PC-3 (cell line): ENCODE results near the gene PATL1. TPM values are rescaled to one million over a fixed set of nuclear protein-coding genes. Genes with fewer than 3 reads are reported as not detected.

Experiments used
- ATAC-seq: fragments of 200-7000 bp; cut with Tn5 transposase; 2 replicates; pipeline ENCODE4 v1.9.1; 2020; ENCODE audit warnings: mild to moderate bottlenecking, moderate library complexity
- BruUV-seq: library from RNA; stranded (reverse); fragments of 400-500 nt; replicated peaks from 2 replicates; lab custom pipeline; 2021; lab: Mats Ljungman, UMichigan
- CTCF ChIA-PET: fragments of 300-600 bp; sonication (Branson Sonifier 250); formaldehyde crosslinking; loops from one replicate; lab custom pipeline; 2022; ENCODE audit warnings: antibody characterized with exemption; lab: Charles Lee
- POLR2A ChIA-PET: fragments of 300-600 bp; sonication (Branson Sonifier 250); formaldehyde crosslinking; loops from one replicate; lab custom pipeline; 2022; ENCODE audit warnings: antibody characterized with exemption; ENCODE audit not compliant: unreplicated experiment; lab: Charles Lee
- DNase-seq: peaks from one replicate; pipeline ENCODE4 v3.0.0-alpha.2; 2015
- H2AFZ ChIP-seq: fragments of 300-600 bp; sonication (generic); 2 replicates; pipeline ENCODE4 v1.6.0; 2016; ENCODE audit warnings: antibody characterized with exemption, low read length
- H3F3A ChIP-seq: fragments of 300-600 bp; sonication (generic); one replicate; pipeline ENCODE4 v1.6.0; 2017; ENCODE audit warnings: antibody characterized with exemption, low read length, control low read depth, mild to moderate bottlenecking; ENCODE audit not compliant: unreplicated experiment
- H3K27ac ChIP-seq: fragments of 300-600 bp; sonication (generic); 2 replicates; pipeline ENCODE4 v1.5.1; 2016; ENCODE audit warnings: mild to moderate bottlenecking, low read length
- H3K27me3 ChIP-seq: fragments of 300-600 bp; sonication (generic); 2 replicates; pipeline ENCODE4 v1.6.1; 2016; ENCODE audit warnings: low read length, mixed read lengths
- H3K36me3 ChIP-seq: fragments of 300-600 bp; sonication (generic); 2 replicates; pipeline ENCODE4 v1.6.1; 2016; ENCODE audit warnings: low read depth, mixed run types, low read length, mixed read lengths
- H3K4me1 ChIP-seq: fragments of 300-600 bp; sonication (generic); 2 replicates; pipeline ENCODE4 v1.5.1; 2016; ENCODE audit warnings: low read length; ENCODE audit not compliant: insufficient read depth
- H3K4me2 ChIP-seq: fragments of 300-600 bp; sonication (generic); 2 replicates; pipeline ENCODE4 v1.6.0; 2016; ENCODE audit warnings: low read length
- H3K4me3 ChIP-seq: fragments of 300-600 bp; sonication (generic); 2 replicates; pipeline ENCODE4 v1.5.1; 2016; ENCODE audit warnings: mild to moderate bottlenecking, low read length, mixed read lengths
- H3K79me2 ChIP-seq: fragments of 300-600 bp; sonication (generic); 2 replicates; pipeline ENCODE4 v1.6.1; 2017; ENCODE audit warnings: low read length, mixed read lengths
- H3K9ac ChIP-seq: fragments of 300-600 bp; sonication (generic); 2 replicates; pipeline ENCODE4 v1.6.0; 2016; ENCODE audit warnings: mild to moderate bottlenecking, low read length
- H3K9me2 ChIP-seq: fragments of 300-600 bp; sonication (generic); replicated peaks from 2 replicates; pipeline ENCODE4 v1.6.1; 2016; ENCODE audit warnings: mixed run types, low read length, mixed read lengths
- H3K9me3 ChIP-seq: fragments of 300-600 bp; sonication (generic); 2 replicates; pipeline ENCODE4 v1.6.1; 2016; ENCODE audit warnings: low read length, mixed read lengths
- H4K20me1 ChIP-seq: fragments of 300-600 bp; sonication (generic); 2 replicates; pipeline ENCODE4 v1.6.1; 2016; ENCODE audit warnings: low read length, mixed read lengths
- EZH2 ChIP-seq: fragments of 300-600 bp; sonication (generic); IDR thresholded peaks from one replicate; pipeline ENCODE4 v1.6.1; 2017; ENCODE audit warnings: antibody characterized with exemption, mild to moderate bottlenecking, low read length; ENCODE audit not compliant: unreplicated experiment
- EZH2phosphoT487 ChIP-seq: fragments of 300-600 bp; sonication (generic); IDR thresholded peaks from 2 replicates; pipeline ENCODE4 v1.6.1; 2018; ENCODE audit warnings: mild to moderate bottlenecking, antibody characterized with exemption, low read length, borderline replicate concordance
- intact Hi-C: fragments of 100-400 bp; cut with micrococcal nuclease; formaldehyde crosslinking; loops from 2 replicates; pipeline ENCODE4 v1.9.0; 2023
- total RNA-seq: library from RNA; depleted of rRNA; stranded (reverse); fragments of >200 nt; gene quantifications from 2 replicates; pipeline ENCODE4 v1.2.3, GENCODE V29; 2014
- TF ChIP-seq, protein P1 (sequence below): fragments of 300-600 bp; sonication (generic); conservative IDR thresholded peaks from 2 replicates; pipeline ENCODE4 v1.5.1; 2017; ENCODE audit warnings: antibody characterized with exemption, low read depth, mild to moderate bottlenecking, low read length

PATL1 gene
- total RNA-seq, 1 experiment from 2014 or later: 18.1 TPM

DNA sequence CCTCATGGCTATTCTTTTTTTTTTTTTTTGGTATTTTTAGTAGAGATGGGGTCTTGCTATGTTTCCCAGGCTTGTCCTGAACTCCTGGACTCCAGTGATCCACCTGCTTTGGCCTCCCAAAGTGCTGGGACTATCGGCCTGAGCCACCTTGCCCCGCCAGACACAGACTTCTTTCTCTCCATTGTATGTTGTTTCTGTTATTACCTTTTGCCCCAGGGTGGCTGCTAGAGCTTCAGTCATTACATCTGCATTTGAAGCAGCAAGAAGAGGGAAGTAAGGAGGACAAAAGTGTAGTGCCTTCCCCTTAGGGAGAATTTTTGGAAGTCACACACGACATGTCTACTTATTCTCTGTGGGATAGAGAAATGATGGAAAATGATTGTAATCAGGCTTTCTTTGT, 43.1 kb downstream of the PATL1 start:
- TF ChIP-seq EZH2phosphoT487 (no peak), EZH2 (no peak)
- TF ChIP-seq, protein P1, sequence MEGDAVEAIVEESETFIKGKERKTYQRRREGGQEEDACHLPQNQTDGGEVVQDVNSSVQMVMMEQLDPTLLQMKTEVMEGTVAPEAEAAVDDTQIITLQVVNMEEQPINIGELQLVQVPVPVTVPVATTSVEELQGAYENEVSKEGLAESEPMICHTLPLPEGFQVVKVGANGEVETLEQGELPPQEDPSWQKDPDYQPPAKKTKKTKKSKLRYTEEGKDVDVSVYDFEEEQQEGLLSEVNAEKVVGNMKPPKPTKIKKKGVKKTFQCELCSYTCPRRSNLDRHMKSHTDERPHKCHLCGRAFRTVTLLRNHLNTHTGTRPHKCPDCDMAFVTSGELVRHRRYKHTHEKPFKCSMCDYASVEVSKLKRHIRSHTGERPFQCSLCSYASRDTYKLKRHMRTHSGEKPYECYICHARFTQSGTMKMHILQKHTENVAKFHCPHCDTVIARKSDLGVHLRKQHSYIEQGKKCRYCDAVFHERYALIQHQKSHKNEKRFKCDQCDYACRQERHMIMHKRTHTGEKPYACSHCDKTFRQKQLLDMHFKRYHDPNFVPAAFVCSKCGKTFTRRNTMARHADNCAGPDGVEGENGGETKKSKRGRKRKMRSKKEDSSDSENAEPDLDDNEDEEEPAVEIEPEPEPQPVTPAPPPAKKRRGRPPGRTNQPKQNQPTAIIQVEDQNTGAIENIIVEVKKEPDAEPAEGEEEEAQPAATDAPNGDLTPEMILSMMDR: no peak
- no peak for DNase-seq
- intact Hi-C loops: no loop called here

DNA sequence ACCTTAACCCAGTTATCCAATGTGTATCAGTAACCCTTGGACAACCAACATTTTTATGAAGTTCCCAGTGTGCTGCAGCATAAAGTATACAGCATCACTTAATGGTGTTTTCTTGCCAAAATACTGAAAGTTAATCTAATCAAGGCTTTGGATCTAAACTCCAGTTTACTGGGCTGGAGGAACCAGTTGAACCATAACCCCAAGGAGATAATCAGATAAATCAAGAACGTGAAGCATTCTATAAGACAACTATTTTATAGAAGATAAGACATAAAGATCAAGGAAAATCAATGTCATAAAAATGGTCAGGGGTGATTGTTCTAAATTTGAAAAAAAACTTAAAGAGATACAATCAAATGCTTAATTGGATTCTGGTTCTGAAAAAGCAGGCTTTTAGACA, 51.0 kb downstream of the PATL1 start:
- peaks cover 17% of the 10 kb centered on the region for H4K20me1 ChIP-seq
- H3K4me3 ChIP-seq: no peak overlapping the region
- POLR2A ChIA-PET: no interaction called here
- intact Hi-C loops: no loop called here
- H3K79me2 ChIP-seq: peaks cover 23% of the 10 kb centered on the region
- no peak overlapping the region for H3K27ac ChIP-seq
- no peaks in the 10 kb centered on the region for H3F3A ChIP-seq
- no peak for DNase-seq
- H2AFZ ChIP-seq: no peak overlapping the region
- peaks cover 25% of the 10 kb centered on the region for H3K4me1 ChIP-seq
- CTCF ChIA-PET: no interaction called here
- no peak for ATAC-seq
- no TSS peak for BruUV-seq
- no peaks in the 10 kb centered on the region; the same call in 1 of the 2 replicates for H3K36me3 ChIP-seq
- H3K9me2 ChIP-seq: no peaks in the 10 kb centered on the region
- no peak overlapping the region for H3K9ac ChIP-seq
- no peak overlapping the region for H3K4me2 ChIP-seq
- H3K9me3 ChIP-seq: no peaks in the 10 kb centered on the region
- no peaks in the 10 kb centered on the region for H3K27me3 ChIP-seq
- TF ChIP-seq EZH2 (no peak), EZH2phosphoT487 (no peak)
- TF ChIP-seq, protein P1: no peak

More for the DNA sequence above, 43.1 kb downstream of the PATL1 start:
- ChIA-PET POLR2A (no interaction called here), CTCF (no interaction called here)
- peaks cover 4% of the 10 kb centered on the region for H3K4me1 ChIP-seq
- no peaks in the 10 kb centered on the region for H3K79me2 ChIP-seq
- no peak overlapping the region for H3K4me2 ChIP-seq
- no peak overlapping the region for H3K4me3 ChIP-seq
- no peaks in the 10 kb centered on the region for H3K9me3 ChIP-seq
- no peaks in the 10 kb centered on the region for H3K9me2 ChIP-seq
- no peaks in the 10 kb centered on the region for H3K27me3 ChIP-seq
- no peaks in the 10 kb centered on the region for H3K36me3 ChIP-seq
- H3K27ac ChIP-seq: no peak overlapping the region
- H2AFZ ChIP-seq: no peak overlapping the region
- ATAC-seq: no peak
- no TSS peak for BruUV-seq
- no peak overlapping the region for H3K9ac ChIP-seq
- no peaks in the 10 kb centered on the region for H3F3A ChIP-seq
- no peaks in the 10 kb centered on the region for H4K20me1 ChIP-seq

DNA sequence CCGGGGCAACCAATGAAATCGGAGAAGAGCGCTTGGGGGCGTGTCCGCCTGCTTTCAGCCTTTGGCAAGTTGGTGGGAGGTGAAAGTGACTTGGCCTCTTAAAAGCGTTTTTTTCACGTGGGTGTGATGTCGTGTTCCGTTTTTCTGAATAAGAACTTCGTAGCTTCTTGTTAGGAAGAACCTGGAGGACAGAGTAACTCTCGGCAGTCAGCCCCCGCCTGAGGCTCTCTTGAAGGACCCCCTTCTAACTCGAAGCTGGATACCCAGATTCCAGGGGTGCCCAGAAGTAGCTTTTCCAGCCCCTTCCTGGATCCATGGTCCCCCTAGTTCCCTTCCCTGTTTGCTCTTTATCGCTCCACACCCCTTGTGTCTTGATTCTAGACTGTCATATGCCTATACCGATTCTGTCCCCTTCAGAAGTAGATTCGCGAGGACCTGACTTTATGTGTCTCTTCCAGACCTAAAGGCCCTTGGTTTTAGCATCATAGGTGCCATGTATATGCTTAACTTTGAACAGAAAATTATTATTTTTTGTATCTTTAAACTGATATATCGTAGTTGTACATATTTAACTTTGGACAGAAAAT, 52.3 kb downstream of the PATL1 start:
- peak overlapping the region; percentile 62 for H3K4me3 ChIP-seq
- H3F3A ChIP-seq: no peaks in the 10 kb centered on the region
- ChIA-PET CTCF (interaction anchor here (1.5 kb wide), 1 partner anchor 53 kb away, joined by 8 read pairs; the partner anchor contains the start of gene PATL1), POLR2A (interaction anchor here (0.5 to 0.8 kb wide), 2 partner anchors 53 to 168 kb away, joined by 3 to 15 read pairs; partner anchors contain the start of gene PATL1)
- DNase-seq (no peak), ATAC-seq (no peak)
- H3K9ac ChIP-seq: peak overlapping the region; percentile 53
- intact Hi-C loops: no loop called here
- TF ChIP-seq EZH2: no peak
- TF ChIP-seq EZH2phosphoT487: no peak
- TF ChIP-seq, protein P1: no peak
- no peaks in the 10 kb centered on the region for H3K27me3 ChIP-seq
- H2AFZ ChIP-seq: peak overlapping the region; percentile 82
- H4K20me1 ChIP-seq: peaks cover 31% of the 10 kb centered on the region
- peaks cover 37% of the 10 kb centered on the region for H3K79me2 ChIP-seq
- peaks cover 5% of the 10 kb centered on the region; the same call in 1 of the 2 replicates for H3K36me3 ChIP-seq
- TSS peak; percentile 94 for BruUV-seq
- peak overlapping the region; percentile 82 for H3K4me2 ChIP-seq
- no peaks in the 10 kb centered on the region for H3K9me2 ChIP-seq
- peaks cover 39% of the 10 kb centered on the region for H3K4me1 ChIP-seq
- H3K9me3 ChIP-seq: no peaks in the 10 kb centered on the region
- H3K27ac ChIP-seq: peak overlapping the region; percentile 35
